ENCODE data around the gene SLC25A41.
A peak's percentile ranks its signal among the peaks of the same experiment; 100 is the strongest.

Gene SLC25A41

GRCh38 chr19:6433663-6434062 lies at the start of gene SLC25A41:
TSS of gene SLC25A41 (minus strand) at chr19:6433763. CDS start at chr19:6433693, 70 bp downstream.
- DNase-seq (ENCODE audit: low spot score), result no peak

- DNase-seq (ENCODE audit: low spot score), result no peak
These were observed 49.7 kb upstream of the SLC25A41 start for GRCh38 chr19:6483235-6483634.

DNA sequence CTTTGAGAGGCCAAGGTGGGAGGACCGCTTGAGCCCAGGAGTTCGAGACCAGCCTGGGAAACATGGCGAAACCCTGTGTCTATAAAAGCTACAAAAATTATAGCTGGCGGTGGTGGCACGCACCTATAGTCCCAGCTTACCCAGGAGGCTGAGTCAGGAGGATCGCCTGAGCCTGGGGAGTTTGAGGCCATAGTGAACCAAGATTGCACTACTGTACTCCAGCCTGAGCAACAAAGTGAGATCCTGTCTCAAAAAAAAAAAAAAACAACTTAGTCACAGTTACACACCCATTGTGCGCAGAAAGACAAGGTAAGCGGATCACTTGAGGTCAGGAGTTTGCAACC lies 48.8 kb upstream of the SLC25A41 start:
- DNase-seq (ENCODE audit: low spot score), result no peak

DNA sequence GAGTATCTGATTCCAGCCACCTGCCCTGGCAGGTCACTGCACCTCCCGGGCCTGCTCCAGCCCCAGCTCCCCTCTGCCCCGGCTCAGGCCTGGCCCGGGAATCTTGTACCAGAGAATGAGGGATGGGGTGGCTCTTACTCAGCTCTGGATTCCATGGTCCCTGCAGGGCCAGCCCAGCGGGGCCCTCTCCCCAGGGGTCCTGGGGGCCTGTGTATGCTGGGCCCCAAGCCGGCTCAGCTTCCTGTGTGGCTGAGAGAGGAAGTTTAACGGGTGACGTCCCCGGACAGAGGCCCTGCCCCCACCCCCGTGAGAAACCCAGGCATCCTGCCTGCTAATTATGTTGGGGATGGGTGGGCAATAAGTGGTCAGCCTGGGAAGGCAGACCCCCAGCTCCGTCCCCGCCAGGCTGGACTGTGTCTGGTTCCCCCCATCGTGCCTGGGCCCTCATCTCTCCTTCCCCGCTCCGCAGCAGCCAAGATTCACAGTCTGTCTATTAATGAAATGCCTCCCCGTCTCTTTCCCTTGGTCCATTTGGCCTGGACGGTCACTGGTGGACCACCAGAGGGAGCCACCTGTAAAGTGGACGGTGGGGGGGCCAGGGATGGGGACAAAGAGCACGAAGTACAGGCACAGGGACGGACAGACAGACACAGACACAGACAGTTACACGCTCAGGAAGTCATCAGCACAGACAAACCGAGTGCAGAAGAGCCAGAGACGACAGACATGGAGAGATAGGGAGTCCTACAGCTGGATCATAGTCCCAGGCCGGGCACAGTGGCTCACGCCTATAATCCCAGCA lies 48.2 kb upstream of the SLC25A41 start, which contains the start of gene DENND1C:
Gene DENND1C (minus strand): TSS at position 247 of the 802 bp plus-strand sequence. CDS start 92 bp downstream, at position 155.
- DNase-seq (ENCODE audit: low spot score), result no peak

GRCh38 chr19:6480848-6481415 lies 47.4 kb upstream of the SLC25A41 start:
- DNase-seq (ENCODE audit: low spot score), result no peak

DNA sequence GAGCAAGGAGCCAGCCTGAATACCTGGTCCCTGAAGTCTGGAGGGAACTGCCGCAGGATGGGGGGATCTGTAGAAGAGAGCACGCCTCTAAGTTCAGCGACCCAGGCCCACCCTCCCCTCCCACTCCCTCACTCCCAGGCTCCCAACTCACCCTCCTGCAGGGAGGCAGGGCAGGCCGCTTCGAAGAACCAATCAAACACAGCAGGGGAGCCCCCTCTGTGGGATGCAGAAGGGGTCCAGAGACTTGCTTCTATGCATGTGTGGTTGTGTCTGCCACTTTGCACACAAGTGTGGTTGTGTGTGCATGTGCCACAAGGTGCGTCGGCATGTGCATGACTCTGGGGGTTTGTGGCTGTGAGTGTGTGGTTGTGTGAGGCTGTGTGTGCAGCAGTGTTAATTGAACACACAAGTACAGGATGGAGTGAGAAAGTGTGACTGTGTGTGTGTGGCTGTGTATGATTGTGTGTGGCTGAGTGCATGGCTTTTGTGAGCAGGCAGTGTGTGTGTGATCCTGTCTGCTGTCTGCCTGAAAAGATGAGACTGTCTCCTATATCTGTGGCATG lies 46.4 kb upstream of the SLC25A41 start:
- DNase-seq (ENCODE audit: low spot score), result no peak

DNA sequence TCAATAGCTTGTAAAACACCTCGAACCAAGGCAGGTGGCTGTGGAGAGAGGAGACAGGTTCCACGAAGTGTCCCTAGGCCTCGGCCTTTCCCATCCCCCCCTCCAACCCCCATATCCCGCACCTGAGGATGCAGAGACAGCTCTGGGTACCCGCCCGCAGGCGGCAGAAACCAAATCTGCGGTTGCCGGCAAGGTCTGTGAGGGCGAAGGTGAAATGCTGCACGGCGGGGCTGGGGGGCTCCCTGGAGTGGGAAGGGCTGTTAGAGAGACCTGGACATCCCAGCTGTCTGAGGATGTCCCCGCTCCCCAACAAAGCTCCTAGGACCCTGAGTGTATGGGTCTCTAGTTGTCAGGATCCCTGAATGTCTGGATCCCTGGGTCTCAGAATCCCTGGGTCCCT lies 45.3 kb upstream of the SLC25A41 start:
- no peak for DNase-seq (ENCODE audit: low spot score)

- no peak for DNase-seq (ENCODE audit: low spot score)
These were observed 43.4 kb upstream of the SLC25A41 start for GRCh38 chr19:6476896-6477431.

DNA sequence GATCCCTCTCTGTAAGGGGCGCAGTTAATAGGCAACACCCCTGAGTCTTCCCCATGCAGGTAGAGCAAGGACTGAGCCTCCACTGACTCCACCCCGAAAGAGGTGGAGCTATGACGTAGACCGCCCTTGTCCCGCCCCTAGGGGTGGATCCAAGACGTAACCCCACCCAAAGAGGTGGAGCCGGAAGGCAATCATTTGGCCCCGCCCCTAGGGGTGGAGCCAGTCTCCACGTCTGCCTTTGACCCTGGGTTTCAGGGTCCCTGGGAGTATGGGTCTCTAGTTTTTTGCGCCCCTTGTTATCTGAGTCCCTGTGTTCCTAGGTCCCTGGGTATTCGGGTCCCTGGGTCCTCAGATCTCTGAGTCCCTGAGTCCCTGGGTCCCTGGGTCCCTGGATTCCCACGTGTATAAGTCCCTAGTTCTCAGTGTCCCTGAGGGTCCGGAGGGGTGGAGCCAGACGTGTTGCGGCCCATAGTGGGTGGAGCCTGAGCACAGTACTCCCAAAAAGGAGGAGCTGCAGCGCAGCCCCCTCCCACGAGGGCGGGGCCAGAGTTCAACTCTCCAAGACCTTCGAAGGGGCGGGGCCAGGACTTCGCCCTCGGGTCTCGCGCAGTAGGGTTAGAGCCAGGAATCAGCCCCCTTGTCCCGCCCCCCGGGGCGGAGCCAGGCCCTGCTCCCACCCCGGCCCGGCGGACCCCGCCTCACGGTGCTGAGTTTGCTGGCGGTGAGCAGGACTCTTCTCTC lies 42.8 kb upstream of the SLC25A41 start:
- peak; percentile 90 for DNase-seq (ENCODE audit: low spot score)

- peak; percentile 35 for DNase-seq (ENCODE audit: low spot score)
These were observed 42.0 kb upstream of the SLC25A41 start for GRCh38 chr19:6475321-6476108.

- peak; percentile 26 for DNase-seq (ENCODE audit: low spot score)
These were observed 40.1 kb upstream of the SLC25A41 start for GRCh38 chr19:6473647-6474046.

- no peak for DNase-seq (ENCODE audit: low spot score)
These were observed 39.1 kb upstream of the SLC25A41 start for GRCh38 chr19:6472713-6473112.

GRCh38 chr19:6471076-6471475 lies 37.5 kb upstream of the SLC25A41 start:
- no peak for DNase-seq (ENCODE audit: low spot score)

DNA sequence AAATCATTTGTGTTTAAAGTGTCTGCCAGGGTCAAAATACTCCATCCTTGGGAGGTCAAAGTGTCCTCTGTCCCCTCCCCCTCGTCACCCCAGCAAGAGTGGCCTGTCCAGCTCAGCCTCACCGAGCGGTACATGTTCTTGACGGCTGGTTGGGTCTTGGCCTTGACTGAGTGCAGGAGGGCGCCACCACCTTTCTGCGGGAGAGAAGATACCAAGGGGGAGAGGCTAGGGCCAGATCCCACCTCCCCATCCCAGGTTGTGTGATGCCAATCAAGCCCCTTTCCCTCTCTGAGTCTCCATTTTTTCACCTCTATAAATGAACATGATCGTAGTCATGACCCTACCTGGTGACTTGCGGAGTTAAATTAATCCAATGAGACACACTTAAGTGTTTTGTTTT lies 36.6 kb upstream of the SLC25A41 start:
- DNase-seq (ENCODE audit: low spot score), result no peak

- DNase-seq (ENCODE audit: low spot score), result no peak
These were observed 33.8 kb upstream of the SLC25A41 start for GRCh38 chr19:6467384-6467783.

GRCh38 chr19:6466526-6467248 lies 33.1 kb upstream of the SLC25A41 start:
- DNase-seq (ENCODE audit: low spot score), result no peak

DNA sequence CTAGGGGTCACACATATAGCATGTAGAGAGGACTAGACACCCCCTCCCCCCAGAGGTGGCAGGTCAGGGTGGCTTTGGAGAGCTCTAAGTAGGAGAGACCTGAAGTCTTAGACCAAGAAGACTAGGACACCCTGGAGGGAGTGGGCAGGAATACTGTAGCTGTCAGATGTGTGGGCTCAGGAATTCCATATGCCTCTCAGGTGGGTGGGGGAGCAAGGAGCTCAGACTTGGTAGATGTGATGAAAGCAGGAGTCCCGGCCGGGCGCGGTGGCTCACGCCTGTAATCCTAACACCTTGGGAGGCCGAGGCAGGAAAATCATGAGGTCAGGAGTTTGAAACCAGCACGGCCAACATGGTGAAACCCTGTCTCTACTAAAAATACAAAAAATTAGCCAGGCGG lies 32.1 kb upstream of the SLC25A41 start:
- DNase-seq (ENCODE audit: low spot score), result no peak

- no peak for DNase-seq (ENCODE audit: low spot score)
These were observed 31.4 kb upstream of the SLC25A41 start for GRCh38 chr19:6465006-6465405.

GRCh38 chr19:6464070-6464873 lies 30.7 kb upstream of the SLC25A41 start, which contains the start of gene CRB3:
TSS of gene CRB3 (plus strand) at chr19:6464271. CDS start at chr19:6464702, 431 bp downstream.
- peak; percentile 80 for DNase-seq (ENCODE audit: low spot score)

All from SW480 (cell line).